Spleen (tissue), 11 donors: ENCODE data around the gene RNF19B. TPM values are rescaled to one million over a fixed set of nuclear protein-coding genes. Genes with fewer than 3 reads are reported as not detected.

ENCODE experiments used
- DNase-seq: peaks from one replicate; pipeline ENCODE4 v3.0.0-alpha.2; 2020
- H3K27ac ChIP-seq, 8 donors: fragments of 200-600 bp; sonication (generic) in 7 of 8; 1 replicate in 4 of 8; 2 replicates in 4 of 8; pipeline versions ENCODE4 v1.5.0 to v1.8.0; 2016 to 2021; ENCODE audit warnings: inconsistent platforms in 4 of 8, mild to moderate bottlenecking in 4 of 8, moderate library complexity in 1 of 8
- H3K27me3 ChIP-seq, 7 donors: fragments of 200-600 bp; sonication (generic) in 6 of 7; replicated peaks in 1 of 7; 1 replicate in 4 of 7; 2 replicates in 3 of 7; pipeline versions ENCODE4 v1.5.0 to v1.8.0; 2016 to 2021; ENCODE audit warnings: inconsistent platforms in 3 of 7, mild to moderate bottlenecking in 1 of 7
- H3K36me3 ChIP-seq, 6 donors: fragments of 200-600 bp; sonication (generic) in 5 of 6; 1 replicate in 4 of 6; 2 replicates in 2 of 6; pipeline versions ENCODE4 v1.5.0 to v1.8.0; 2016 to 2021; ENCODE audit warnings: inconsistent platforms in 2 of 6
- H3K4me1 ChIP-seq, 6 donors: fragments of 200-600 bp; sonication (generic) in 5 of 6; 1 replicate in 3 of 6; 2 replicates in 3 of 6; pipeline versions ENCODE4 v1.5.0 to v1.8.0; 2016 to 2021; ENCODE audit warnings: inconsistent platforms in 3 of 6
- H3K4me3 ChIP-seq, 8 donors: fragments of 200-600 bp; sonication (generic) in 7 of 8; 1 replicate in 4 of 8; 2 replicates in 4 of 8; pipeline versions ENCODE4 v1.5.0 to v1.8.0; 2016 to 2021; ENCODE audit warnings: inconsistent platforms in 4 of 8, mild to moderate bottlenecking in 4 of 8, moderate library complexity in 2 of 8
- H3K9me3 ChIP-seq, 8 donors: fragments of 200-600 bp; sonication (generic) in 7 of 8; 1 replicate in 4 of 8; 2 replicates in 4 of 8; pipeline versions ENCODE4 v1.5.0 to v1.8.0; 2016 to 2021; ENCODE audit warnings: inconsistent platforms in 4 of 8
- POLR2A ChIP-seq, 3 donors: fragments of 450-650 bp; IDR thresholded peaks; one replicate each; pipeline ENCODE4 v1.5.1; 2017; ENCODE audit warnings: antibody characterized with exemption in 3 of 3, mild to moderate bottlenecking in 1 of 3
- POLR2AphosphoS5 ChIP-seq, 3 donors: sonication (generic); formaldehyde crosslinking; IDR thresholded peaks; one replicate each; pipeline ENCODE4 v1.5.1; 2017; ENCODE audit warnings: antibody characterized with exemption in 3 of 3
- WGBS, 5 donors: extraction: QIAGEN DNeasy Blood & Tissue Kit in 3 of 5; methylation state at CpG; one replicate each; pipeline versions ENCODE4 v1.1.5 to v1.1.7; 2013 to 2018; 5-methylcytosine and 5-hydroxymethylcytosine counted together
- intact Hi-C: fragments of 100-400 bp; cut with DNase I; formaldehyde crosslinking; loops from one replicate; pipeline ENCODE4 v1.15.0; 2023; ENCODE audit warnings: low total_unique reads
- polyA plus RNA-seq, 3 donors: library from polyadenylated mRNA; stranded (reverse); fragments of 200-250 nt; gene quantifications; one replicate each; pipeline ENCODE4 v1.2.1, GENCODE V29; 2013
- total RNA-seq, 7 donors: library from RNA; depleted of rRNA in 3 of 7; stranded (reverse); fragments of >200 nt in 3 of 7; fragmentation: NEBNext Ultra II Directional in 4 of 7; extraction: Animal tissue kit (Norgen Biotek cat#: 25700) in 4 of 7; gene quantifications; one replicate each; pipeline versions ENCODE4 v1.1.0 to v1.2.1, GENCODE V29; 2016 to 2021
- TF ChIP-seq, protein P1 (sequence below), 11 experiments: fragments of 200-600 bp in 7 of 11; fragments of 450-650 bp in 4 of 11; sonication (generic) in 4 of 11; IDR thresholded peaks in 8 of 11; conservative IDR thresholded peaks in 3 of 11; 1 replicate in 7 of 11; 2 replicates in 4 of 11; pipeline versions ENCODE4 v1.4.0 to v1.8.0; 2016 to 2021; ENCODE audit warnings: antibody characterized with exemption in 11 of 11, inconsistent platforms in 4 of 11, mild to moderate bottlenecking in 1 of 11
- donor health status: healthy with polysubstance abuse.
- donor health status: DM: no; HTN: no; CAD: no; lungs with moderate emphysema.
- donor health status: DM: no; HTN: no; CAD: no.
- donor health status: Bipolar disorder and iron deficiency.
- donor health status: healthy.
- donor health status: DM: no; HTN: no; CAD: no.
- donor health status: DM: yes; HTN: yes; CAD: no.

The RNF19B gene
- total and polyA plus RNA-seq, 10 donors, result 3.6 to 38.4 (median 25.6) TPM

DNA sequence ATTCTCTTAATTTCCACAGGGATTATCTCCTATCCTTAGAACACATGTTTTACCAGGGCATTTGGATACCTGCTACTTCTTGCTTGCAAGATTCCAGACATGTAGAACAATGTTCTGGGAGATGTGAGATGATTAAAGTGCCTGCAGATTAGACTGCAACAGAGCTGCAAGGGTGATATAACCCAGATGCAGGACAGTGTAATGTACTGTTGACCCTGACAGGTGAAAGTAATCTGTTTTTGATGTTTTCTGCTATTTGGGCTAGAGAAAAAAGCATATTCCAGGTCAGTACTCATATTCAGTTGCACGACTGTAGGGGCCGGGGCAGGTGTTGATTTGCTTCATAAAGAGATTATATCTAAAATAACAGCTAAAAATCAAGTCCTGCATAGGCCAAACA, 36.3 kb downstream of the RNF19B start:
- Histone ChIP-seq H3K4me3 (no peak overlapping the region), H3K36me3 (no peaks in the 10 kb centered on the region), H3K27me3 (peaks cover 0 to 35% (median 20%) of the 10 kb centered on the region in 7 donors), H3K4me1 (peaks cover 0 to 26% (median 14%) of the 10 kb centered on the region in 6 donors), H3K27ac (no peak overlapping the region), H3K9me3 (no peaks in the 10 kb centered on the region)
- 89 to 98% (median 95%) methylated on average over 2 of the region's 2 CpGs for WGBS, 5 donors
- intact Hi-C loops, result no loop called here
- TF ChIP-seq POLR2AphosphoS5 (IDR thresholded peaks at IDR 0.05) (no peak), POLR2A (IDR thresholded peaks at IDR 0.05) (no peak)
- TF ChIP-seq, protein P1, sequence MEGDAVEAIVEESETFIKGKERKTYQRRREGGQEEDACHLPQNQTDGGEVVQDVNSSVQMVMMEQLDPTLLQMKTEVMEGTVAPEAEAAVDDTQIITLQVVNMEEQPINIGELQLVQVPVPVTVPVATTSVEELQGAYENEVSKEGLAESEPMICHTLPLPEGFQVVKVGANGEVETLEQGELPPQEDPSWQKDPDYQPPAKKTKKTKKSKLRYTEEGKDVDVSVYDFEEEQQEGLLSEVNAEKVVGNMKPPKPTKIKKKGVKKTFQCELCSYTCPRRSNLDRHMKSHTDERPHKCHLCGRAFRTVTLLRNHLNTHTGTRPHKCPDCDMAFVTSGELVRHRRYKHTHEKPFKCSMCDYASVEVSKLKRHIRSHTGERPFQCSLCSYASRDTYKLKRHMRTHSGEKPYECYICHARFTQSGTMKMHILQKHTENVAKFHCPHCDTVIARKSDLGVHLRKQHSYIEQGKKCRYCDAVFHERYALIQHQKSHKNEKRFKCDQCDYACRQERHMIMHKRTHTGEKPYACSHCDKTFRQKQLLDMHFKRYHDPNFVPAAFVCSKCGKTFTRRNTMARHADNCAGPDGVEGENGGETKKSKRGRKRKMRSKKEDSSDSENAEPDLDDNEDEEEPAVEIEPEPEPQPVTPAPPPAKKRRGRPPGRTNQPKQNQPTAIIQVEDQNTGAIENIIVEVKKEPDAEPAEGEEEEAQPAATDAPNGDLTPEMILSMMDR (IDR thresholded peaks at IDR 0.05 in 8 of 11, conservative IDR thresholded peaks at IDR 0.05 in 3 of 11), result no peak
- no peak for DNase-seq

DNA sequence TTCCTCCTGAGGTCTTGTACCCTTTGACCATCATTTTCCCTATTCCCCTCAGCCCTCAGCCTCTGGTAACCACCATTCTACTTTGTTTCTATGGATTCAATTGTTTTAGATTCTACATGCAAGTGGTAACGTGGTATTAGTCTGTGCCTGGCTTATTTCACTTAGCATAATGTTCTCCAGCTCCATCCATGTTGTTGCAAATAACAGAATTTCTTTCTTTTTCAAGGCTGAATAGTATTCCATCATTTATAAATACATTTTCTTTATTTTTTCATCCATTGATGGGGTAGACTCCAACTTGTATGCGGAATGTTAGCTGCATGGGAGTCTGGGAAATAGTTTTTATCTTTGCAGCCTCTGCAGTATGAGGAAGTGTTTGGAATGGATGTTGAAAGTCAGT, 37.2 kb downstream of the RNF19B start:
- Histone ChIP-seq H3K9me3 (no peaks in the 10 kb centered on the region), H3K36me3 (no peaks in the 10 kb centered on the region), H3K4me1 (peaks cover 0 to 25% (median 13%) of the 10 kb centered on the region in 6 donors), H3K4me3 (no peak overlapping the region), H3K27me3 (peaks cover 0 to 44% (median 20%) of the 10 kb centered on the region in 7 donors), H3K27ac (no peak overlapping the region)
- DNase-seq, result no peak
- intact Hi-C loops, result no loop called here
- WGBS, 5 donors, result 77 to 92% (median 90%) methylated on average over 2 of the region's 2 CpGs
- TF ChIP-seq POLR2AphosphoS5 (IDR thresholded peaks at IDR 0.05), result no peak
- TF ChIP-seq, protein P1 (IDR thresholded peaks at IDR 0.05 in 8 of 11, conservative IDR thresholded peaks at IDR 0.05 in 3 of 11), result no peak
- TF ChIP-seq POLR2A (IDR thresholded peaks at IDR 0.05), result no peak

DNA sequence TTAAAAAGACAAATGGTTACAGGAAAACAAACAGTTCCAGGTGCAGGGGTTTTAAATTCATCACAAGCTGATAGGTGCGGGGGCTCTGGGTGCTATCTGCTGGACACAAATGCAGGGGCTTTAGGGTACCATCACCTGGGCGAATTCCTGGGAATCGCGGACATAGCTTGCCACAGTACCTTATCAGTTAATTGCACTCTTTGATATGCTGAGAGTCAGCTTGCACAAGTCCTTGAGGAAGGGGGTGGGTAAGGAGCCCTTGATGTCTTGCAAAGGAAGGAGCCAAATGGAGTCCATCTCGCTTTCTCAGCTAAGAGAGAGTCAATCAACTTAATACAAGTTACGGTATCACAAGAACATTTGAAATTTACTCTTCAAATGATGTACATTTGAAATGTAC, 38.0 kb downstream of the RNF19B start:
- Histone ChIP-seq H3K9me3 (no peaks in the 10 kb centered on the region), H3K4me3 (no peak overlapping the region), H3K27ac (no peak overlapping the region), H3K27me3 (peaks cover 0 to 53% (median 20%) of the 10 kb centered on the region in 7 donors), H3K36me3 (no peaks in the 10 kb centered on the region), H3K4me1 (peaks cover 0 to 25% (median 13%) of the 10 kb centered on the region in 6 donors)
- 83 to 89% (median 88%) methylated on average over 6 of the region's 6 CpGs for WGBS, 5 donors
- TF ChIP-seq, protein P1 (IDR thresholded peaks at IDR 0.05 in 8 of 11, conservative IDR thresholded peaks at IDR 0.05 in 3 of 11), result no peak
- TF ChIP-seq POLR2AphosphoS5 (IDR thresholded peaks at IDR 0.05) (no peak), POLR2A (IDR thresholded peaks at IDR 0.05) (no peak)
- DNase-seq, result no peak
- intact Hi-C loops, result no loop called here

DNA sequence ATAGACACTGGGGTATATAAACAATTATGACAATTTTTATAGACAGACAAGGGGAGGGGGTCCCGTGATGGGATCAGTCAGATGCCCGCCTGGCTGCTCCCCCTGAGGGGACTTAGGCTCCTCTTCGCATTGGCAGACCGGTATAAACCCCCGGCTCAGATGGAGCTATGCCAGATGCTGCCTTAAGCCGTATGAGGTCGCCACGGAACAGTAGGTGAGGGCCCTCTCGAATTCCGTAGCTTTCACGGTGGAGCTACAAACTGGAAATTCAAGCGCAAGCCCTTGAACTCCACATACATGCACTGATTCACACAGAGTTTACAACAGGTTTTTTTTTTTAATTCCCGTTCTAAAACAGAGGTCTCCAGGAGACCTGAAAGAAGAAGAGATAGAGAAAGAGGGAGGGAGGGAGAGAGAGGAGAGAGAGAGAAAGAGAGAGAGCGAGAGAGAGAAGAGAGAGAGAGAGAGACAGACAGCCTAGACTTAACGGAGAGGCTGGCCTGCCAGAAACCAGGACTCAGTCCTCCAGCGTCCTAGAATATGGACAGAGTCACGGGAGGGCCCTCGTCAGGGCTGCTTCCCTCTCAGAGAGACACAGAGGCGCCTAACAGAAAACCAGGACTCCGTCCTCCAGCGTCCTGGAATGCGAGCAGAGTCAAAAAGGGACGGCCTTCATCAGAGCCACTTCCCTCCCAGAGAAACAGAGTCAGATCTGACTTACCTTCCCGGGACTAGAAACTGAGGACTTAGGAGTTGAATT, 39.0 kb downstream of the RNF19B start:
- no peak for TF ChIP-seq POLR2A (IDR thresholded peaks at IDR 0.05)
- no peak for TF ChIP-seq POLR2AphosphoS5 (IDR thresholded peaks at IDR 0.05)
- TF ChIP-seq, protein P1 (IDR thresholded peaks at IDR 0.05 in 8 of 11, conservative IDR thresholded peaks at IDR 0.05 in 3 of 11), result no peak
- H3K36me3 ChIP-seq, result no peaks in the 10 kb centered on the region
- 21 to 24% (median 22%) methylated on average over 24 of the region's 24 CpGs for WGBS, 5 donors
- intact Hi-C loops, result no loop called here
- no peaks in the 10 kb centered on the region for H3K9me3 ChIP-seq
- H3K27me3 ChIP-seq, result peaks cover 0 to 62% (median 25%) of the 10 kb centered on the region in 7 donors
- H3K4me1 ChIP-seq, result peaks cover 0 to 25% (median 13%) of the 10 kb centered on the region in 6 donors
- H3K27ac ChIP-seq, result no peak overlapping the region
- no peak overlapping the region for H3K4me3 ChIP-seq
- no peak for DNase-seq
